ENCODE measurements around the gene TNS1. TPM values are rescaled to one million over a fixed set of nuclear protein-coding genes. Genes with fewer than 3 reads are reported as not detected.

Gene TNS1
- total and polyA plus RNA-seq, 2 donors from 2014 or later: 44.8 to 471 TPM

- Histone ChIP-seq H3K9me3 (ENCODE audit: control insufficient read depth in 2 of 3, insufficient read depth in 1 of 3, low read length in 3 of 3) (no peaks in the 10 kb centered on the region), H3K9ac (ENCODE audit: low read length in 3 of 3) (no peak overlapping the region), H3K36me3 (ENCODE audit: control insufficient read depth in 2 of 3, insufficient read depth in 3 of 3, low read length in 3 of 3) (peaks cover 10 to 84% (median 73%) of the 10 kb centered on the region in 3 donors), H3K27me3 (ENCODE audit: control insufficient read depth, insufficient read depth, low read length) (no peaks in the 10 kb centered on the region), H3K4me3 (ENCODE audit: low read length in 3 of 3) (peak overlapping the region in 1 of 3 donors; percentile 17), H3K27ac (ENCODE audit: low read depth in 2 of 2, low read length in 2 of 2) (peak overlapping the region in 1 of 2 donors; percentile 43), H3K4me1 (ENCODE audit: control insufficient read depth in 2 of 3, insufficient read depth in 2 of 3, low read depth in 1 of 3, low read length in 3 of 3) (peaks cover 0 to 40% (median 30%) of the 10 kb centered on the region in 3 donors)
- no peak for TF ChIP-seq CTCF (IDR thresholded peaks at IDR 0.05; ENCODE audit: borderline replicate concordance, extremely low read depth, insufficient read depth)
- DNase-seq: no peak
- FAIRE-seq: no peak
- intact Hi-C loops (cut with DNase I): no loop called here
Observed at GRCh38 chr2:217805668-217806481, 196.9 kb downstream of the TNS1 start.

GRCh38 chr2:217804791-217805667 lies 197.8 kb downstream of the TNS1 start:
- H3K4me3 ChIP-seq (ENCODE audit: low read length in 3 of 3): peak overlapping the region in 1 of 3 donors; percentile 17
- no peak overlapping the region for H3K9ac ChIP-seq (ENCODE audit: low read length in 3 of 3)
- peaks cover 0 to 40% (median 30%) of the 10 kb centered on the region in 3 donors for H3K4me1 ChIP-seq (ENCODE audit: control insufficient read depth in 2 of 3, insufficient read depth in 2 of 3, low read depth in 1 of 3, low read length in 3 of 3)
- peak in 1 of 5 donors; percentile 52 for DNase-seq
- FAIRE-seq: no peak
- no peak for TF ChIP-seq CTCF (IDR thresholded peaks at IDR 0.05; ENCODE audit: borderline replicate concordance, extremely low read depth, insufficient read depth)
- H3K9me3 ChIP-seq (ENCODE audit: control insufficient read depth in 2 of 3, insufficient read depth in 1 of 3, low read length in 3 of 3): no peaks in the 10 kb centered on the region
- H3K36me3 ChIP-seq (ENCODE audit: control insufficient read depth in 2 of 3, insufficient read depth in 3 of 3, low read length in 3 of 3): peaks cover 10 to 79% (median 65%) of the 10 kb centered on the region in 3 donors
- H3K27me3 ChIP-seq (ENCODE audit: control insufficient read depth, insufficient read depth, low read length): no peaks in the 10 kb centered on the region
- intact Hi-C loops (cut with DNase I): no loop called here
- peak overlapping the region in 1 of 2 donors; percentile 43 for H3K27ac ChIP-seq (ENCODE audit: low read depth in 2 of 2, low read length in 2 of 2)

DNA sequence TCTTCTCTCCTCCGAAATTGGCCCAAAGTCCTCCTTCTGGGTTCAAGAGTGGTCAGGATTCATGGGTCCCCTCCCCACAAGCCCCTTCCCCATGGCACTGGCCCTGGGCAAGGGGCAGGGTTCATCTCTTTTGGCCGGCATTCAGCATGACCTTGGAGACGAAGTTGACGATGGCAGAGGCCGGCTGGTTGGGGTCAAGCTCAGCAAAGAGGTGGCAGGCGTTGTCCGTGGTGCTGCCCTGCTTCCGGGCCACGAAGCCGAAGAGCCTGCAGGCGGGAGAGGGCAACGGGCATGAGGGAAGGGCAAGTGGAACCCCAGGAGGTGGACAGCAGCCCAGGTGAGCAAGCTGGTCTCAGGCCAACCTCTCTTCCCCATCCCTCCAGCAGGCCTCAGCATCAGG lies 198.5 kb downstream of the TNS1 start:
- H3K27me3 ChIP-seq (ENCODE audit: control insufficient read depth, insufficient read depth, low read length): no peaks in the 10 kb centered on the region
- H3K9ac ChIP-seq (ENCODE audit: low read length in 3 of 3): no peak overlapping the region
- no peaks in the 10 kb centered on the region for H3K9me3 ChIP-seq (ENCODE audit: control insufficient read depth in 2 of 3, insufficient read depth in 1 of 3, low read length in 3 of 3)
- peaks cover 0 to 40% (median 30%) of the 10 kb centered on the region in 3 donors for H3K4me1 ChIP-seq (ENCODE audit: control insufficient read depth in 2 of 3, insufficient read depth in 2 of 3, low read depth in 1 of 3, low read length in 3 of 3)
- intact Hi-C loops (cut with DNase I): no loop called here
- H3K27ac ChIP-seq (ENCODE audit: low read depth in 2 of 2, low read length in 2 of 2): peak overlapping the region in 1 of 2 donors; percentile 24
- no peak overlapping the region for H3K4me3 ChIP-seq (ENCODE audit: low read length in 3 of 3)
- DNase-seq (no peak), FAIRE-seq (no peak)
- no peak for TF ChIP-seq CTCF (IDR thresholded peaks at IDR 0.05; ENCODE audit: borderline replicate concordance, extremely low read depth, insufficient read depth)
- peaks cover 4 to 75% (median 58%) of the 10 kb centered on the region in 3 donors for H3K36me3 ChIP-seq (ENCODE audit: control insufficient read depth in 2 of 3, insufficient read depth in 3 of 3, low read length in 3 of 3)
